ENCODE measurements around the gene SPOCK3.
"Not testable (repeated sequence)": the region's sequence is repeated elsewhere in the genome, so short reads cannot be mapped to it uniquely, and the experiment has no call there.

Gene SPOCK3

GRCh38 chr4:166957451-166957850 lies 276.8 kb downstream of the SPOCK3 start:
- no peak for DNase-seq (ENCODE audit: low read depth in 3 of 3)

DNA sequence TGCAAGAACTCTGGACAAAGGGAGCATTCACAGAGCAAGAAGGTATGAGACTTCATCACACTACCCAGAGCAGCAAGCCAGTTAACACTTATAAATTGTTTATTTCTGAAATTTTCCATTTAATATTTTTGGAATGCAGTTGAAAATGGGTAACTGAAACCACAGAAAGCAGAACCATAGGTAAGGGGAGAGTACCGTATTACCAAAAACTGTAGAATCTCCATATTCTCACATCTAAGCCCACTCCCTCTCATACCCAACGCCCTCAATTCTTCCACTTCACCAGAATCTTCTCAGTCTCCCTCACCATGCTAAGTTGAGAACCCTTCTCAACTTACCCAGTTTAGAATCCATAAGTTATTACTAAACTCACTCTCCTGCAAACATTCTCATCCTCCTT lies 277.8 kb downstream of the SPOCK3 start:
- no peak for DNase-seq (ENCODE audit: low read depth in 3 of 3)

- DNase-seq (ENCODE audit: low read depth in 3 of 3), result peak in 1 of 3 donors; percentile 3
Observed at GRCh38 chr4:166941629-166942028, 292.7 kb downstream of the SPOCK3 start.

GRCh38 chr4:166930464-166930863 lies 303.8 kb downstream of the SPOCK3 start:
- no peak for DNase-seq (ENCODE audit: low read depth in 3 of 3)

DNA sequence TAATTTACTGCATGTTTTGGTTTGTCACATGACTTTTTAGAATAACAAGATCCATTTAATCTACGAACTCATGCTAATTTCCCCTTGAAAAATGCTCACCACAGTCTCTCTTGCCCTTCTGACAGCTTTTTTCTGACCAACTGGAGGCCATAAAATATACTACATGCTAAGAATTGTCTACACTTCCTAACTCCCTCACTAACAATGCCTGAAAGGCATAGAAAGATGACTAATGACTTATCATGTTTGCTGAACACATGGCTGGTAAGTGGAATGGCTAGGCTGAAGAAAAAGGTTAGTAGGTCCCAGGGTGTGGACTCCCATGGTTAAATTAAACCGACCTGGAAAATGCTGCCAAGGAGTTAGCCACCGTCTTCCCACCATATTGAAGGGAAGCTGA lies 309.9 kb downstream of the SPOCK3 start:
- DNase-seq (ENCODE audit: low read depth in 3 of 3), result no peak

GRCh38 chr4:166913926-166914325 lies 320.4 kb downstream of the SPOCK3 start:
- DNase-seq (ENCODE audit: low read depth in 3 of 3), result no peak

DNA sequence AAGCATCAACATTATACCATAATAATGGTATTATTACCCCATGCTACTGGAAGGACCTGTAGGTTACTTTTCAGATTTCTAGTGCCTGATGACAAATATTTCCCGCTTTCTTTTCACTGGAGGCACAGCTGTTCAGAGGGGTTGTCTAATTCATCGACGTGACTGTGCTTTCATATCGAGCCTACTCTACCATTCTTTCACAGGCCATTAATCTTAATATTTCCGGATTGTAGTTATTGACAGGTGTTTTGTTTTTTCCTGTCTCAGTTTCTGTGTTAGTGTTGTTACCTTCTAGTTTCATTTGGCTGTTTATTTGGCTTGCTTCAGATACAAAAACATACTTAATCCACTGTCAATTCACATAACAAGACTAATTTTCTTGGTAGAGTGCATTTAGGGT lies 330.9 kb downstream of the SPOCK3 start:
- DNase-seq (ENCODE audit: low read depth in 3 of 3), result no peak

DNA sequence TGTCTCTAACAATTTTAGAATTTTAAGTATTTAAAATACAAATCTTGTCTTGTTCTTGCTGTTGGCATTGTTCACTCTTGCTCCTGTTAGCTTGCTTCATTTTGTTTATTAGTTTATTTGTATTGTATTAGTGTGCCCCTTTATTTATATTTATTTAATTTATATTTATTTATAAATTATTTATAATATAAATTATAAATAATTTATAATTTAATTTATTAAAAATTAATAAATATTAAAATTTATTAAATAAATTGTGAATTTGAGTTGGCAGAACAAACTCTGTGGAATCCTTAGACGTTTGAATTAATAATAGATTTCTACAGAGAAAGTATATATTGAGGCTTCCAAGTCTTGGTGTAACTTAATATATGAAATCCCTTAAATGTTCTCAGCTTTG lies 331.4 kb downstream of the SPOCK3 start:
- no peak for DNase-seq (ENCODE audit: low read depth in 3 of 3)

DNA sequence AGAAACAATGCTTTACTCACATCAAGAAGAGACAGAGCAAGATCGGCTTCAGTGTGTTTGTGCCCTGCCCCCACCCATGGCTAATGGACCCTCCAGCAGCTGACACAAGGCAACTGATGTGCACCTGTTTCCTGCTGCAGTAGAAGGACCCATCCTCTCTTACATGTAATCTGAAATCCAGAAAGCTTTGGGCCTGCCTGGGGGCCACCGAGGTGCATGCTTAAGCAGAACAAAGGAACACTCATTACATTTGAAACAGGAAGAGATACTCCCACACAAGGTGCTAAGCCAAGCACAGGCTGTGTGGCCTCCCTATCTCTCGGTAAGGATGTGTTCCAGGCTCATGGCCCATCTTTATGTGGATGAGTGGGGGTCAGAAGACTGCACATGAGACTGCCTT lies 338.0 kb downstream of the SPOCK3 start:
- DNase-seq (ENCODE audit: low read depth in 3 of 3), result no peak

- no peak for DNase-seq (ENCODE audit: low read depth in 3 of 3)
Observed at GRCh38 chr4:166895771-166896170, 338.5 kb downstream of the SPOCK3 start.

GRCh38 chr4:166887457-166887856 lies 346.8 kb downstream of the SPOCK3 start:
- no peak for DNase-seq (ENCODE audit: low read depth in 3 of 3)

DNA sequence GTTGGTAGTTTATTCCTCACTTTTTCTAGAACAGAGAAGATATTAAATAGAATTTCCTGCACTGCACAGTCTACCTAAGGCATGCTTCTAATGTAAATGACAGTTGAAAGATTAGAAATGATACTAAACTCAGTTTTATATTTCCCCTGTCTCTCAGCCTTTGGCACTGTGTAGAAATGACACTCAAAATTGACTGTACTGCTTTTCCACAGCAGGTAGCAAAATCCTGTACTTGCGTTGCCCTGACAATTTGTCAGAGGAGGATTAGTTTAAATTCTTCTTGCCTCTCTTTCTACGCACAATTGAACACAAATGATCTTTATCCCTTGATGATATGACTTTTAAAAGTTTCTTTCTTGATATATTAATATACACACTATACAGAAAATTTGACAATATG lies 347.6 kb downstream of the SPOCK3 start:
- DNase-seq (ENCODE audit: low read depth in 3 of 3), result no peak

- no peak for DNase-seq (ENCODE audit: low read depth in 3 of 3)
Observed at GRCh38 chr4:166882221-166882620, 352.1 kb downstream of the SPOCK3 start.

- DNase-seq (ENCODE audit: low read depth in 3 of 3), result no peak
Observed at GRCh38 chr4:166875821-166876220, 358.5 kb downstream of the SPOCK3 start.

DNA sequence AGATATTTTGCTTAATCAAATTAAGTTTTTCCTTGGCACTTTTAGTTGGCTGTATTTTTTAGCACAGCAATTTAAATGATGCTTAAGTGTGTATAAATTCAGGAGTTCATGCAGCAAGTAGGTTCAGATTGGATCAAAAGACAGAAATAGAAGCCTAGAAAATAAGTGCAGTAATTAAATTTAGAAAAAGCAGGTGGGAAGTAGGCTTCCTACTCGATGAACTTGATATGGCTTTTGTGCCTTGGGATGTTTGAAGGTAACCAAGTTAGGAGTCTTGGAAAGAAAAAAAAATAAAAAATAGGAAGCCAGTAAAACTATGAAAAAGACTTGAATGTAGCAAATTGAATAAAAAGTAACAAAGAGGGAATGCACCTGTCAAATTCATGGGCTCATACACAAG lies 372.3 kb downstream of the SPOCK3 start:
- no peak for DNase-seq (ENCODE audit: low read depth in 3 of 3)

DNA sequence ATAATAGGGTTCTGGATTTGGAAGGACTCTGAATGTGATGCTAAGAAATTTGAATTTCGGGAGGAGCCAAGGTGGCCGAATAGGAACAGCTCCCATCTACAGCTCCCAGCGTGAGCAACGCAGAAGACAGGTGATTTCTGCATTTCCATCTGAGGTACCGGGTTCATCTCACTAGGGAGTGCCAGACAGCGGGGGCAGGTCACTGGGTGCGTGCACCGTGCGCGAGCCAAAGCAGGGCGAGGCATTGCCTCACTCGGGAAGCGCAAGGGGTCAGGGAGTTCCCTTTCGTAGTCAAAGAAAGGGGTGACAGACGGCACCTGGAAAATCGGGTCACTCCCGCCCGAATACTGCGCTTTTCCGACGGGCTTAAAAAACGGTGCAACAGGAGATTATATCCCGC lies 383.9 kb downstream of the SPOCK3 start:
- DNase-seq (ENCODE audit: low read depth in 3 of 3), result not testable (repeated sequence)

GRCh38 chr4:166846939-166847338 lies 387.4 kb downstream of the SPOCK3 start:
- DNase-seq (ENCODE audit: low read depth in 3 of 3), result no peak

GRCh38 chr4:166842795-166843261 lies 391.5 kb downstream of the SPOCK3 start:
- no peak for DNase-seq (ENCODE audit: low read depth in 3 of 3)

- no peak for DNase-seq (ENCODE audit: low read depth in 3 of 3)
Observed at GRCh38 chr4:166839615-166840251, 394.6 kb downstream of the SPOCK3 start.

DNA sequence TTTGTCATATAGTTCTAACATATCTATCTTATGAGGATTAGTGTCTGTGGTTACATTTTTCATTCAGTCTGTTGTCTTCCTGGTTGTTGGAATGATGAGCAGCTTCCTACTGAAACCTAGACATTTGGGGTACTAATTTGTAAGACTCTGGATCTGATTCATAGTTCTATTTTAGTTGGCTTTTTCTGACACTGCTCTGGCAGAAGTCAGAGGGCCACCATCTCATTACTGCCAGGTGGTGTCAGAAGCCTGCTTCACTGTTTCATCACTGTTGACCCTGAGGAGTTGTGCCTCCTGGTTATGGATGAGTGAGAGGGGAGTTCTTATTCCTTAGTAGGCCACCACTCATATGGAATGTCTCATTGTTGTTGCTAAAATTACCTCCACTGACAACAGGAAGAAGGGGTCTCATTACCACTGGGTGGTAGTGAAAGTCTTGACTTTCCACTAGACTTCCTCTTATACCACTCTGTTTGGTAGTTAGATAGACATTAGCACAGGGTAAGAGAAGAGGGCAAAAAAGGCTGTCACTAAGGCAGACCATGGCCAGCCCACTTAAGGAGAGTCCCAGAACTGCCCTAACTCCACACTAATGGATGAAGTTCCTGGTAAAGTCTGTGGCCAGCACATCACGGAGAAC lies 395.2 kb downstream of the SPOCK3 start:
- DNase-seq (ENCODE audit: low read depth in 3 of 3), result no peak

DNA sequence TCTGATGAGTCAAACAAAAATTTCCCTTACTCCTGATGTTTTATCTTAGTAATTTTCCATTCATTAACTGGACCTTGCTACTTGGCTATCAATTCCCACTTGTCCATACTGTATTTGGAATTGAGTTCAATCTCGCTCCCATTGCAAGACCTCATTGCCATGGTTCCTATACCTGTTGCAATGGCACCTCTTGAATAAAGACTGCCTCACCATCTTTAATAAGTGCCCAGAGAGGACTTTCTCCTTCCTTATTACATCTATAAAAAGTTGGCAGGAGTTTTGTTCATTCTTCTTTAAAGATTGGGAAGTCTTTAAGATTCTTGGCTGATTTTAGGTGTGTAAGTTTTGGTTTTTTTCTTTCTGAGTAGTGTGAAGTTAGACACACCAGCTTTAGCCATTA lies 397.4 kb downstream of the SPOCK3 start:
- no peak for DNase-seq (ENCODE audit: low read depth in 3 of 3)

DNA sequence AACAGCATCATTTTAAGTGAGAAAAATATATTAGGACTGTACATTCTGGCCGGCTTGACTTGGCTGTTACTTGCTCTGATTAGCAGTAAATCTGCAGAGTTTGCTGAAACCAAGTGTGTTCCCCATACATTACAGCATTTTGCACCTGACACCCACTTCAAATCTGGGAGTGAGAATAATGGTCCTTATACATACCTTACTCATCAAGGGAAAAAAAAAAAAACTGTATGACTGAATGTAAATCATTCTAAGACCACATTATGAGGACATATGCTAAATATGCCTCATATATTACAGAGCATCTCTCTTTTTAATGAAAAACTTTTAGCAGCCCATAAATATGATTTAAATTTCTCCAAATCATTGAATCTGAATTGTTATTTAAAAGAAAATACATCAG lies 406.7 kb downstream of the SPOCK3 start:
- no peak for DNase-seq (ENCODE audit: low read depth in 3 of 3)

DNA sequence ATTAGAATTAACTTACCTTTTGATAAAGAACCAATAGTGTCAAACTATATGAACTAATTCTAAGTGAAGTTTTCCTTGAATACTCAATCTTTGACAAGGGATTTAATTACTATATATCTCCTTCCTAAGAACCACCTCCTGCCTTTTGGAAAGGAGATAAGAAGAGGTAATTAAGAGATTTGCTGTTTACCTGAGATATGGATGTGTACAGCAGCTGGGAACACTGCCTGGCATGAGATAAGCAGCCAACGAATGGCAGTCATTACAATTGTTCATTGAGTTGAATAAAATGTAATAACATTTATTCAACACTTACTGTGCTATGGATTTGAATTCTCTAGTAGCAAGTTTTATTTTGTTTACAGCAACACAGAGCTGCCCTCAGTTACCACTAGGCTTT lies 407.1 kb downstream of the SPOCK3 start:
- no peak for DNase-seq (ENCODE audit: low read depth in 3 of 3)

GRCh38 chr4:166823848-166824247 lies 410.4 kb downstream of the SPOCK3 start:
- DNase-seq (ENCODE audit: low read depth in 3 of 3), result no peak

Data from stimulated activated CD4-positive, alpha-beta T cell treated with anti-CD3 and anti-CD28 coated beads, TNF-alpha, amount 100 ng/mL, for 48 hours (primary cell).